HuH-7 (cell line): Measurements from ENCODE around the gene SLMAP.
"Not testable (repeated sequence)": the region's sequence is repeated elsewhere in the genome, so short reads cannot be mapped to it uniquely, and the experiment has no call there.

Experiments used
- DNase-seq: peaks from one replicate; pipeline ENCODE4 v3.0.0; 2011; ENCODE audit warnings: low spot score

The SLMAP gene

DNA sequence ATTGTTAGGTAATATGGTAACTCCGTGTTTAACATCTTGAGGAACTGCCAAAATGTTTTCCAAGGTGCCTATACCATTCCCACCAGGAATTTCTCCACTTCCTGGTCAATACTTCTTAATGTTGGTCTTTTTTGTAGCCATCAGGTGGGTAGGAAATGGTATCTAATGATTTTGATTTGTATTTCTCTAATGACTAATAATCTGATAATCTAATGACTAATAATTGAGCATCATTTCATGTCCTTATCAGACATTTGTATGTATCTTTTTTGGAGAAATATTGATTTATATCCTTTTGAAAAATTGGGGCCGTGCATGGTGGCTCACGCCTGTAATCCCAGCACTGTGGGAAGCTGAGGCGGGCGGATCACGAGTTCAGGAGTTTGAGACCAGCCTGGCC, 38.8 kb downstream of the SLMAP start:
- DNase-seq, result no peak

DNA sequence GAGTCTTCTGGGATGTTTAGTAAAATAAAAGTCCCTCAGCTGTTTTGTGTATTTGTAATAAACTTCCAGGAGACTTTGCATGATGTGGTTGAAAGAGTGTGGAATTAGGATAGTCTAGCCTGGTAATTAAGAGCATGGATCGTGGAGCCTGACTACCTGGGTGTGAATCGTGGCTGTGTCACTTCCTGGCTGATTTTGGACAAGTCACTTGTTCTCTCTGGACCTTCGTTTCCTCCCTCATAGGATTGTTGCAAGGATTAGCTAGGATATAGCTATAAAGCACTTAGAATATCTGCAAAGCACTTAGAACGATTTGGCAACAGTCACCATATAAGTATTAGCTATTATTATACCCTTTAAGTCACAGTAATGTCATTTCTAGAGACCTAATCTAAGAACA, 40.2 kb downstream of the SLMAP start:
- no peak for DNase-seq

DNA sequence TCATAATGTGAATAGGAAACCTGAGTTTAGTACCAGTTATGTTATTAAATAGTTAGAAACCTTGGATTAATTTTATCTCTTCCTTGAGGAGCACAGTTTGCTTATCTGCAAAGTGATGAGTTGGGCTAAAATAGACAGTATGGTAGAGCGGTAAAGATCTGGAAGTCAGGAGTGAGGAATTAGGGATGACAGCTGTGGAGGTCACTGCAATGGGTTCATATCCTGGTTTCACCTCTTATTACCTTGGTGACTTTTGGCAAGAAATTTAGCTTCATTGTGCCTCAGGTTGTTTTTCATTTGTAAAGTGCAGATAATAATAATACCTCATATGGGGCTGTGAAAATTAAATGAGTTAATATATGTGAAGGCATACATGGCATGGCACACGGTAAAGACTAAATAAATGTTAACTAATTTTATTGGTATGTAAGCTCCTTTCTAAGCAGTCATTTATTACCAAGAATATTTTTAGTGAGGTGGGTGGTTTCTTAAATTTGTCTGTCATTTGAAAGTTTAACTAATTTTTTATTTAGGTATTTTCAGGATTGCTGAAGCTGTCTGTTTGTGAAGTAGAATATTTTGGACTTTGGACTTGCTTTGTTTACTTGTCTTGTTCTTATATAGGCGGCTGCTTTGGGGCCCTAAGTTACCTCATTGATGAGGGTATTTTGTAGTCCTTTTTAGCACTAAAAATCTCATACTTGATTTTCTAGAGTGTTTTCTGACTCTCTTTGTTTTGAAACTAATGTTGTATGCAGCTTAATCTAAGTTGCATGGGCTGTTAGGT, 41.8 kb downstream of the SLMAP start:
- DNase-seq, result no peak

DNA sequence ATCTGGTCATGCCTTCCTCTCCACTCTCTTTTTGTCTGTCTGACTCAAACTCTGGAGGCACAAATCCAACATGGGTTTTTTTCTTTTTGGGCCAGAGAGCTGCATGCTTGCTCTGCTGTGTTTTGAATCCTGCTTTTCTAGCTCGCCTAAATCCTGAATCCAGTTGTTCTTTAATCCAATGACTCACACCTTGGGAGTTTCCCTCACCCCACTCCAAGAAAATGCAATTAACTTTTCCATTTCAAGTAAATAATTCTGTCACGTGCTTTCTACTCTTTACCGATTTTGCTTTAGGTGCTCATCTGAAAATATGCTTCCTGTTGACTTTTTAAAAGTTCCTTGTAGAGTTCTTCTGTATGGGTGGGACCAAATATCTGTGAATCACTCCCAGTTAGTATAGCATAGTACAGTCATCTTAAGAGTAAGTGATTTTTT, 47.6 kb downstream of the SLMAP start:
- DNase-seq, result no peak

DNA sequence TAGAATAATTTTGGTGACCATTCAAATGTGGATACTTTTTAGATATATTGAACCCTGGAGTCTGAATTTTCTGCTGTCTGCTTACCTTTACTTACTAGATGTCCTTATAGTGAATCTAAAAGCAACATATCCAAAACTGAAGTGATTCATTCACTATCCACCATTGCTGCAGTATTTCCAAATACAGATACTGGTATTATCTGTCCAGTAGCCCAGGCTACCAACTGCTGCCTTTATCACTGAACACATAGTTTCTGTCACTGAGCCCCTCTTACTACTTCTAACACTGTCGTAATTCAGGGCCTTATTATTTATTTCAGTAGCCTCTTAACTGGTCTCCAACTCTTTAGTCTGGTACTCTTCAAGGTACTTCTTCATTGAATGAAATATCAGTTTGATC, 49.2 kb downstream of the SLMAP start:
- no peak for DNase-seq

DNA sequence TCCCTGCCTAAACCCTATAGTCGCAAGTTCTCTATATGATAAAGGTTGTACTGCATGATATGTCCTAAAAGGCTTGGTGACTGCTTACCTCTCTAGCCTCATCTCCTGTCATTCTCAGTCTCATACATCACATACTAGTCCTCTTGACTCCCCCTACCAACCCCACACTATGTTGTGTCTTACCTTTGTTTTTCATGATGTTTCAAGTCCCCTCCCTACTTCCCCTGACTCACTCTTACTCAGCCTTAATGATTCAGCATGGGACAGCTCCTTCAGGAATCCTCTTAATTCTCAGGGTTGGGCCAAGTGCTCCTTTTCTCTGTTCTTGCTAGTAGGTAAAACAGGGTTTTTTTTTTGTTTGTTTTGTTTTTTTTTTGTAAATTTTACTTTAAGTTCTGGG, 49.6 kb downstream of the SLMAP start:
- no peak for DNase-seq

DNA sequence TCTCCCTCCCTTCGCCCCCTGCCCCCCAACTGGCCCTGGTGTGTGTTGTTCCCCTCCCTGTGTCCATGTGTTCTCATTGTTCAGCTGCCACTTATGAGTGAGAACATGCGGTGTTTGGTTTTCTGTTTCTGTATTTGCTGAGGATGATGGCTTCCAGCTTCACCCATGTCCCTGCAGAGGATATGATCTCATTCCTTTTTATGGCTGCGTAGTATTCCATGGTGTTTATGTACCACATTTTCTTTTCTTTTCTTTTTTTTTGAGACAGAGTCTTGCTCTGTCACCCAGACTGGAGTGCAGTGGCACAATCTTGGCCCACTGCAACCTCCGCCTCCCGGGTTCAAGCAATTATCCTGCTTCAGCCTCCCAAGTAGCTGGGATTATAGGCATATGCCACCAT, 50.1 kb downstream of the SLMAP start:
- not testable (repeated sequence) for DNase-seq

DNA sequence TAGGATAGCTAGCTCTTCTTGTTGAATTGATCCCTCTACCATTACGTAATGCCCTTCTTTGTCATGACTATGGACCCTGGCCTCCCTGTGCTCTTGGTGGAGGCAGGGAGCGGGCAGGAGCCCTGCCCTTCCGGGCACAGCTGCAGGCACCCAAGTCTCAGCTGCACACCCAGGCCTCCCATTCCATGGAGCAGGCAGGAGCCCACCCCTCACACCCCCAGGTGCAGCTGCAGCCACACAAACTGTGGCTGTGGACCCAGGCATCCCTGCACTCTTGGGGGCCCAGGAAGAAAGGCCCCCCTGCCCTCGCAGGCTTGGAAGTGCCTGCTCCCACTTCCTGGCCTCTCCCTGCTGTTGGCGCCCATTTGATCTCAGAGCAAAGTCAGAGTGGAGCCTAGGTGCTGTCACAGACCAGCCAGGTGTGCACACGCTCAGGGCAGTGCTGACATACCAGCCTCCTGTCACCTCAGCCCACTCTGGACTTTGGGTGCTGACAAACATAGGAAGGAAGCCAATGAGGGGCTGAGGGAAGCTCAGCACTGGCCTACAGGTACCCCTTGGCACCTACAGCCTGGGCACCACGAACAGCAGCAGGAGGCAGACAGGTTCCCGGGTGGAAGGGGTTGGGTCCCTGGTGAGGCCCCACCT, 53.0 kb downstream of the SLMAP start:
- DNase-seq, result no peak

DNA sequence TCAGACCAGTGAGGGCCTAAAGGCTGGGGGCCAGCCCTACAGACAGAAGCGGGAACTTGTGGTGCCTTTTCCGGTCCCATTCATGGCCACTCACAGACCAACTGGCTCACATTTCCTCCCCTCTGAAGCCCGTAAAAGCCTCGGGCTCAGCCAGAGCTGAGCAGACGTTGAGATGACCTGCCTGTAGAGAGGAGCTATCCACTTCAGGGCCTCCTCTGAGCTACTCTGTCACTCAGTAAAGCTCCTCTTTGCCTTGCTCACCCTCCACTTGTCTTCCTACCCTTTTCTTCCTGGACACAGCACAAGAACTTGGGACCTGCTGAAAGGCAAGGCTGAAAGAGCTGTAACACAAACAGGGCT, 53.5 kb downstream of the SLMAP start:
- DNase-seq, result no peak

DNA sequence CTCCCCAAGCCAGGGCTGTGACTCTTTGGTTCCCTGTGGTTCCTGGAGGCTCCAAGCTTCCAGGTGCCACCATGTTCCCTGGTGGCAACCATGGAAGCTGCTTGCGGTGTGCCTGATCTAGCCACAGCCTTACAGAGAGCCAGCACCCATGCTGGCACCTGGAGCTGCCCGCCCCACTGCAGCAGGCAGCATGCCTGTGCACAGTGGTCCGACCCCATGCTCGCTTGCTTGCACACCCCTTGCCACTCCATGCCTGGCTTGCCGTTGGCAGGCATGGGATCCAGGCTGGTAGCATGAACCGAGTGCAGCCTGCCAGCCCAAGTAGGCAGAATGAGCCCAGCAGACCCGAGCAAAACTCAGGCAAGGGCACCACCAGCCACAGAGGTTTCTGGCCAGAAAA, 53.9 kb downstream of the SLMAP start:
- no peak for DNase-seq

DNA sequence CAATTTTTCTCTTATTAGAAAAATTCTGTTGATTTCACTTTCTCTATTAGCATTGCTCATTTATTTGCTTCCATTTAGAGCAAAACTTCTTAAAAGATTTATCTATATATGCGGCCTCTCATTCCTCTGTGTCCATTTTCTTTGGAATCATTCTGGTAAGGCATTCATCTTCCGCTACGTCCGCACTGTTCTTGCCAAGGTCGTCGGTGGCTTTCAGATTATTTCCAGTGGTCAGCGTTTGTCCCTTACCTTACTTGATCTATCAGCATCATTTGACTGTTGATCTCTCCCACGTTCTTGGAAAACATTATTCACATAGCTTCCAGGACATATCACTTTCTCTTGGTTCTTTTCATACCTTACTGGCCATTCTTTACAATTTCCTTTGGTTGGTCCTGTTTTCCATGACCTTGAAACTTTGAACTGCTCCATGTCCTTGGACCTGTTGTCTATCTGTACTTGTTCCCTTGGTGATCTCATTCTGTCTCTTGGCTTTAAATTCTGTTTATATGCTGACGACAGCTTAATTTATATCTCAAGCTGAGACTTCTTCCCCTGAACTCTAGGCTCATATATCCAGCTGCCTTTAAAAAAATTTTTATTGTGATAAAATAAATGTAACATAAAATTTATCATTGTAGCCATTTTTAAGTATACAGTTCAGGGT, 54.5 kb downstream of the SLMAP start:
- no peak for DNase-seq

DNA sequence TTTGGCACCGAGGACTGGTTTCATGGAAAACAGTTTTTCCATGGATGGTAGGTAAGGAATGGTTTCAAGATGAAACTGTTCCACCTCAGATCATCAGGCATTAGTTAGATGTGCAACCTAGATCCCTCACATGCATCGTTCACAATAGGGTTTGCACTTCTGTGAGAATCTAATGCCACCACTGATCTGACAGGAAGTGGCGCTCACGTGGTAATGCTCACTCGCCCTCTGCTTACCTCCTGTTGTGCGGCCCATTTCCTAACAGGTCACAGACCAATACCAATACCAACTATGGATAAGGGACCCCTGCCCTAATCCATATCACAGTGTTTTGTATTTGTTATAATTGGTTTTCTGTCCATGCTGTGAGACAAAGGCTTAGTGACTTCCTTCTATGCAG, 58.9 kb downstream of the SLMAP start:
- DNase-seq, result no peak

DNA sequence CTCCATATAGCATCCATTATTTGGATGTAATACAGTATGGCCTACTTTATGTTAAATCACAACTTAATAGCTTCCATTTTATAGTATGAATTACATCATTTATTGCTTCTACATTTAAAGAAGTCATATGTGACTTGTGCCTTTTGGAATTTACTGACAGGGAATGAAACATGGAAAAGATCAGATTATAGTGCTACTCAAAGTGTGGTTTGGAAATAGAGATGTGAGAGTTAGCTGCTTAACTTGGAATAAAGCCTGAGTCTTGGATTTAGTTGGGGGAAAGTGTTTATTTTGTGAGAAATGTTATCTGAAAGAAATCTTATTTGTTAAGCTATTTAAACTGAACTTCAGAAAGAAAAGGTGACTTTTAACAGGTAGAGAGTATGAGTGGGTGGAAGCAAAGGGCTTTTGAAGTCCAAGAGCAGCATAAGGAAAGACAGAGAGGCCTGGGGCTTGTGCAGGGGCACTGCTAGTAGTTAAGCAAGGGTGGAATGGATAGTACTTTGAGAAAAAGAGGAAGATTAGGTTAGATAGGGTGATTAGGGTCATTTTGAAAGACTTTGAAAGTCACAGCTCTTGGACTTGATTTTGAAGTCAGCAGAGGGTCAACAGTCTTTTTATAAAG, 60.5 kb downstream of the SLMAP start:
- DNase-seq, result no peak

DNA sequence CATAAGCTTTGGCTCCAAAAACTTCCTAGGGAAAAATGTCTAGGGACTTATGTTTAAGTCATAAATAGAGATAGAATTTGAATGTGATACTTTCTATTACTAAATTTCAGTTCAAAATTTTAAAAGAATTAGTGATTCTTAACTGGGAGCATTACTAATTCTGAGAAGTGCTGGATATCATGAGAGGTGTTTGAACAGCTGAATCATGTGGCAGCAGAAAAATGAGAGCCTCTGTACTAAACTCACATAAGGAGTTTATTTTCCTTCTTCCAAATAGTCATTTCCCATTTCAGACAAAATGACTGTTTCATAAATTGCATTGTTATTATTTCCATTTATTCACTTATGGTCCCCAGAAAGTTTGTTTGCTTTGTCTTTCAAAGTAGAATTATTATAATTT, 62.7 kb downstream of the SLMAP start:
- DNase-seq, result no peak

DNA sequence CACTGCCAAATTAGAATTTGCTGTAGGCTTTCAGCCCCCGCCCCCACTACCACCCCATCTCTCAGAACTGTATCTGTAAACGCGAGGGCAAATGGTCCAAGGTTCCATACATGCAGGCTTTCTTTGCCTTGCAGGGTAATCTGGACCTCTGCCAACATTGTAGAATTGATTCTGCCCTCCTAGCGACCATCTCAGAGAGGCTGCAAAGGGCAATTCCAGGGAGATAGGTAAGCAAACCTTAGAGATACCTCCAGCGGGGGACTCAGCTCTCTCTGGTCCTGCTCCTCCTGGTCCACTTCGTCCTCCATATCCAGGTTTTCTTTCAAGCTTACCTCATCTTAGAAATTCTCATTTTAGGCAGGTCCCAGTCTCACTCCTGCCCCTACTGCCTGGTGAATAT, 64.4 kb downstream of the SLMAP start:
- no peak for DNase-seq

DNA sequence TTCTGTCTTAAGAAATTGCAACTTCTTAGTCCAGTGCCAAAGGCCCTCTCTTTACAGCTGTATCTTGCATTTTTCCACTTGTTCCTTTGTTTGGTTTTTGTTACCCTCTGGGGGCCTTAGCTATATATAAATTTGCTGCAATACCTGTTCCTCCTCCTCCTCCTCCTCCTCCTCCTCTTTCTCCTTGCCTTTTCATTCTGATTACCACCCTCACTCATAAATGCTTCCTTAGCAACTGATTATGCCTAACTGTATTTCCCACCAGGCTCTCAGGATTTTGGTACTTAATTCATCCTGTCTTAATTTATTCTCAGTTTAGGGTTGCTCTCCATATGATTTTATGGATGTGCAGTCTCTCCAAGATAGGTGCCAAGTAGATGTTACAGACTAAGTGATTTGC, 65.7 kb downstream of the SLMAP start:
- DNase-seq, result no peak

DNA sequence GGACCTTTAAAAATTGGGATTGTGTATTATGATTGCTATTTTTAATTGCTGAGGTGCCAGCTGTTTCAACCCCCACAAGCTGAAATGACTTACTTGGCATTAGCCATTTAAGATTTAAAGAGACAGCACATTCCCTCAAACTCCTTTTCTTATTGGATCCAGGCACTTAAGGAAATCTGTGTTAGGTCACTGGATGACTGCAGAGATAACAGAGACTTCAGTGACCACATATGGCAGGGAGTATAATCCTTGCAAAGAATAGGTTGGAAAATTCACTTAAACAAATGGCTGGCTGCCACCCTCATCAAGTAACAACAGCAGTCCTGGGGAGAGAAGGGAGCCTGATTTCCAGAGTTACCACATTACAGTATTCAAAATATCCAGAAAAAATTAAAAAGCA, 66.6 kb downstream of the SLMAP start:
- DNase-seq, result no peak

DNA sequence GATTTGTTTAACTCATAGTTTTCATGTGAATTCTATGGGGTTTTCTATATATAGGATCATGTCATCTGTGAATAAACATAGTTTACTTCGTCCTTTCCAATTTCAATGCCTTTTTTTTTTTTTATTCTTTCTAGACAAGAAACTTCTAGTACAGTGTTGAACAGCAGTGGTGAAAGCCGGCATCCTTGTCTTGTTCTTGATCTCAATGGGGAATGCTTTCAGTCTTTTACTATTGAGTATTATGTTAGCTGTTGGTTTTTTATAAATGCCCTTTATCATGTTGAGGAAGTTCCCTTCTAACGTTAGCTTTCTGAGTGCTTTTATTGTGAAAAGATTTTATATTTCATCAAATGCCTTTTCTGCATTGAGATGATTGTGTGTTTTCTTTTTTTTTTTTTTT, 69.0 kb downstream of the SLMAP start:
- no peak for DNase-seq

DNA sequence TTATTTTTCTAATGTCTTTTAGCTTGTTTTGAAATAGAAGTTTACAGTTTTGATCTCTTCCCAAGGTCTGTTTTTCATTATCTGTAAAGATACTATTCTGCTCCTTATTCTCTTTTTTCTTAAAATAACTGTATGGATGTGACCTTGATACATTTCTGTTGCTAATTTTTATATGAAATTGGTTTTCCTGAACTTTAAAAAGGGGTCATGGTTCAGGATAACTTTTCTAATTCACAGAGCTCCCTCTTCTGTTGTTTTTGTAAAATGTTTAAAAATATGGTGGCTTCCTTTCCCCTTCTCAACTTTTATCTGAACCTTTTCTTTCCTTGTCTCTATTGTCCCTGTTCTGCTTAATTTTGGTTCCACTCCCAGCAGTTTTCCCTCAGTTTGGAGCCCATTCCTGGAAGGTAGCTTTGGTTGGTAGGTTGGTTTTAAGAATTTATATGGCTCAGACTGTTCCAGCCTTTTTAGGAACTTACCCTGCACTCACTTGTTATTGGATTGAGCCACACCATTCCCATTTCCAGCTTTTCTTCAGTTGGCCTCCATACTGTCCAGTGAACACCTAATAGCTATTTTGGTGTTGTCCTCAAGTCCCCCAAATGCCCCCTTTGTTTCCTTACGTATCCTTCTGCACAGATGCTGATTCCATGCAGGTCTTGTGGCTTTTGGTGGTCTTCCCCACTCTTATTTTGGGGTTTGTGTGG, 70.3 kb downstream of the SLMAP start:
- no peak for DNase-seq

DNA sequence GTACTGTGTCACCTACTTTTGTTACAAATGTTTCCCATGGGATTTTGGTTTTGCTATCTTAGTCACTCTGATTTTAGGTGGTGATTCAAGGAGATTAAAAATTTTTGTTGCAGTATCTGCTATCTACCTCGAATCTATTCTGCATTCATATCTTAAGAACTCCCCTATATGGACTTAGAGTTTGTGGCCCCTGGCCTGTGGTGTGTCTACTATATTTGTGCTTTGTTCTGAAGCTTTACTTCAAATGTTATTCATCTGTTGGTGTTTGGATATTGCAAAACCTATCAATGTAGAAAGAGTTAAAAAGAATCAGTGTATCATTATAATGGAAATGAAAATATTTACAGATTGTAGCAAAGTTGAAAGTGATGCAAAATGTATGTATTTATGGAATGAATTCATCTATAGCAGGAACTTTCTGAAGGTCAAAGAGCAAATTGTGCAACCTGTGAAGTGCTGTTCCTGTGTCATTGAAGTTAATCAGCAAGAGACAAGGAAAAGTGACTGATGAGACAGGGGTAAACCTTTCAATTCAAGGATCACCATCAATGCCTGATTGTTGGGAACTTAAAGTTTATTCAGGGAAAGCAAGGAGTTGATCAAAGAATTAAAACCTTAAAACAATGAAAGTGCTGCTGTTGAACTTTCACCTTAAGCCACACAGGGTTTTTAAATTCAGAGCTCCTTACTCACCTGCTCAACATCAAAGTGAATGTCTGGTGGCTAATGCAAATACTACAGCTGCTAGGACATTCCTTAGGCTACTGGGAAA, 71.0 kb downstream of the SLMAP start:
- DNase-seq, result no peak

DNA sequence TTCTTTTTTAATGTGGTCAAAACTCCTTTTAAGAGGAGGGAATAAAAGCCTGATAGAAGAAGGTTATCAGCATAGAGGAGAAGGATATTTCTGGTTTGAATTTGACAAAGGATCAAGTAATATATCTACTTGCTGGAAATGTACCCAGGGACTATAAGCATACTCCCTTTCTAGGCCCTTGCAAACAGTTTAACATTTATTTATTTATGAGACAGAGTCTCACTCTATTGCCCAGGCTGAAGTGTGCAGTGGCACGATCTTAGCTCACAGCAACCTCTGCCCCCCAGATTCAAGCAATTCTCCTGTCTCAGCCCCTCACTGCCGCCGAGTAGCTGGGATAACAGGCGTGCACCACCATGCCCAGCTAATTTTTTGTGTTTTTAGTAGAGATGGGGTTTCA, 71.6 kb downstream of the SLMAP start:
- DNase-seq, result no peak

DNA sequence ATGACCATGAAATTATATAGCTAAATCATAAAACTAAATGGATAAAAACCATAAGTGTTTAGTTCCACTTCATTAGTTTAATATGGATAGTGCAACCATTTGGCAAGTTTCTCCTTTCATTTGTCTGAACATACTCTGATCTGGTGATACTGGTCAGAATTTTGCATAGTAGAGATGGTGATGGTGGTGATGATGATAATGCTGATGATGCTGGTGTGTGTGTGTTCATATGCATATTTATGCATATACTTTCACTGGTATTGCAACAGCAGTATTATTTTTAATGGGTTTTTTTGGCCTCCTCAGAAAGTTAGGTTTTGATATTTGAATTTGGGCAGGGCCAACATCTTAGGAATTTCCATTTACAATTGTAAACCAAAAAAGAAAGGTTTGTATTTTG, 76.4 kb downstream of the SLMAP start:
- no peak for DNase-seq
